Mucosa of rectum (tissue), 2 donors: ENCODE results near the gene IGFL1.
"Not testable (repeated sequence)": the region's sequence is repeated elsewhere in the genome, so short reads cannot be mapped to it uniquely, and the experiment has no call there.

Experiments
- H3K27ac ChIP-seq, 2 donors: one replicate each; pipeline ENCODE4 v1.7.0; 2013; ENCODE audit warnings: inconsistent platforms in 2 of 2, low read depth in 2 of 2, low read length in 2 of 2
- H3K27me3 ChIP-seq, 2 donors: one replicate each; pipeline ENCODE4 v1.7.0; 2013; ENCODE audit warnings: low read length in 2 of 2; ENCODE audit not compliant: control insufficient read depth in 2 of 2, insufficient read depth in 2 of 2
- H3K36me3 ChIP-seq, 2 donors: one replicate each; pipeline ENCODE4 v1.7.0; 2013; ENCODE audit warnings: low read length in 2 of 2; ENCODE audit not compliant: control insufficient read depth in 2 of 2, insufficient read depth in 2 of 2
- H3K4me1 ChIP-seq, 2 donors: one replicate each; pipeline ENCODE4 v1.7.0; 2013; ENCODE audit warnings: low read length in 2 of 2, mild to moderate bottlenecking in 1 of 2; ENCODE audit not compliant: control insufficient read depth in 2 of 2, insufficient read depth in 2 of 2
- H3K4me3 ChIP-seq, 2 donors: one replicate each; pipeline ENCODE4 v1.7.0; 2013; ENCODE audit warnings: low read length in 2 of 2
- H3K9ac ChIP-seq, 2 donors: one replicate each; pipeline ENCODE4 v1.7.0; 2013; ENCODE audit warnings: low read length in 2 of 2, low read depth in 1 of 2, mild to moderate bottlenecking in 1 of 2
- H3K9me3 ChIP-seq, 2 donors: one replicate each; pipeline ENCODE4 v1.7.0; 2013; ENCODE audit warnings: low read length in 2 of 2; ENCODE audit not compliant: control insufficient read depth in 2 of 2
- donor health status: healthy.
- donor health status: Normal muscosa, but diverticular disease.

Gene IGFL1

DNA sequence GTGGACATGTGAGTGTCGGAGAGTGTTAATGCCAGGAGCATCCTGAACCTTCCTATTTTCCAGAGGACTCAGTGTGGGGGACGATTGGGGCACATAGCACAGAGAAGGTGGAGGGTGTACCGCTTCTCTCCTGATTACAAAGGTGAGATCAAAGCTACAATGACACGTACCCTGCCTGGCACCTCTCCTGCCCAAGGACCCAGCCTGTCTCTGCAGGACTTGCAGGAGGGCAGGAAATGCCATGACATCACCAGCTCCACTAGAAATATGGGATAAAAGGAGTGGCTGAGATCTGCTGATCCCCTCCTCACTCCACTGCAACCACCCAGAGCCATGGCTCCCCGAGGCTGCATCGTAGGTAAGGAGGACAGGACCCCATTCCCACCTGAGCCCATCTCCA, at the start of gene IGFL1:
TSS of gene IGFL1 (plus strand) at position 301 of the 400 bp plus-strand sequence. CDS start at position 334, 33 bp downstream.
- H3K27me3 ChIP-seq: peaks cover 0 to 15% of the 10 kb centered on the region in 2 donors
- H3K27ac ChIP-seq: no peak within 1 kb of the TSS

GRCh38 chr19:46180701-46181387, 48.7 kb upstream of the IGFL1 start:
- Histone ChIP-seq H3K9ac (no peak overlapping the region), H3K36me3 (no peaks in the 10 kb centered on the region), H3K27ac (no peak overlapping the region), H3K9me3 (no peaks in the 10 kb centered on the region), H3K4me1 (no peaks in the 10 kb centered on the region), H3K27me3 (peaks cover 3% of the 10 kb centered on the region in 2 donors), H3K4me3 (no peak overlapping the region)

More for the DNA sequence above, at the start of gene IGFL1:
- no peak within 1 kb of the TSS for H3K4me3 ChIP-seq
- H3K36me3 ChIP-seq: no peaks in the 10 kb centered on the region
- H3K9me3 ChIP-seq: no peaks in the 10 kb centered on the region
- H3K4me1 ChIP-seq: no peaks in the 10 kb centered on the region
- H3K9ac ChIP-seq: no peak within 1 kb of the TSS

DNA sequence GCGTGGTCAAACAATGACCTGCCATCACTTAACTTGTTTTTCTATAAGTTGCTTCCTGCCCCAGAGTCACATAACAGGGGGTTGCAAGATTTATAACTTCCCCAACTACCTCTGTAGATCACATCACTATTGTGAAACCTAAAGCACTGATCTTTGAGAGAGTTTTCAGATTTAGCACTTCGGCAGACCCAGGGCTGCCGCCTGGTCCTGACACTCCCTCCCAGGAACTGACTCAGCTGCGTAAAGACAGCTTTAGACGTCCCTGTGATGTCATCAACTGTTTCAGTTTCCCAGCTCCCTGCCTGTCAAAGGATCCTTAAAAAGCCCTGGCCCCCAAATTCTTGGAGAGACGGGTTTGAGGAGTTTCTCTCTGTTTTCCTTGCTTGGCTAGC, 48.2 kb upstream of the IGFL1 start:
- Histone ChIP-seq H3K9me3 (no peaks in the 10 kb centered on the region), H3K27me3 (peaks cover 3% of the 10 kb centered on the region in 2 donors), H3K9ac (no peak overlapping the region), H3K4me1 (no peaks in the 10 kb centered on the region), H3K27ac (no peak overlapping the region), H3K36me3 (no peaks in the 10 kb centered on the region), H3K4me3 (no peak overlapping the region)

DNA sequence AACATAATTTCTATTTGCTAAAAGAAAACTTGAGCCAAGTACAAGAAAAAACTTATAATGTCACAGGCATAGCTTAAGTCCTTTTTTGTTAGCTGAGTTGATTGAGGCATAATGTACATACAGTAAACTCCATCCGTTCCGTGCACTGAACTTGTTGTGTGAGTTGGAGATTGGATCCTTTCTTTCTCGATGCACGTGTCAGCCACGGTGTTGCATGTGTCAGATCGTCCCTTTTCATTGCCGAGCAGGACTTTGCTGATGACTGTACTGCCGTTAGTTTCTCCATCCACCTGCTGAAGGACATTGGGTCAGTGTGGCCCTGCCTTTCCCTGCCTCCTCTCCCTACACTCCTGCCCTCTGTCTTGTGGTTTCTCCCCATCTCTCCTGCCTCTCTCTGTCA, 47.1 kb upstream of the IGFL1 start:
- no peak overlapping the region for H3K9ac ChIP-seq
- H3K27me3 ChIP-seq: peaks cover 3% of the 10 kb centered on the region in 2 donors
- H3K4me3 ChIP-seq: no peak overlapping the region
- no peaks in the 10 kb centered on the region for H3K9me3 ChIP-seq
- H3K4me1 ChIP-seq: no peaks in the 10 kb centered on the region
- H3K36me3 ChIP-seq: no peaks in the 10 kb centered on the region
- H3K27ac ChIP-seq: no peak overlapping the region

GRCh38 chr19:46184775-46185710, 44.5 kb upstream of the IGFL1 start:
- not testable (repeated sequence) for H3K4me3 ChIP-seq, H3K36me3 ChIP-seq, H3K27ac ChIP-seq, H3K4me1 ChIP-seq, H3K9ac ChIP-seq, H3K9me3 ChIP-seq
- peaks cover 7 to 16% of the 10 kb centered on the region in 2 donors for H3K27me3 ChIP-seq

- H3K4me1 ChIP-seq: no peaks in the 10 kb centered on the region
- H3K4me3 ChIP-seq: no peak overlapping the region
- H3K27me3 ChIP-seq: peaks cover 7 to 16% of the 10 kb centered on the region in 2 donors
- no peak overlapping the region for H3K9ac ChIP-seq
- H3K36me3 ChIP-seq: no peaks in the 10 kb centered on the region
- H3K9me3 ChIP-seq: no peaks in the 10 kb centered on the region
- no peak overlapping the region for H3K27ac ChIP-seq
Observed at GRCh38 chr19:46186101-46186716, 43.3 kb upstream of the IGFL1 start.

DNA sequence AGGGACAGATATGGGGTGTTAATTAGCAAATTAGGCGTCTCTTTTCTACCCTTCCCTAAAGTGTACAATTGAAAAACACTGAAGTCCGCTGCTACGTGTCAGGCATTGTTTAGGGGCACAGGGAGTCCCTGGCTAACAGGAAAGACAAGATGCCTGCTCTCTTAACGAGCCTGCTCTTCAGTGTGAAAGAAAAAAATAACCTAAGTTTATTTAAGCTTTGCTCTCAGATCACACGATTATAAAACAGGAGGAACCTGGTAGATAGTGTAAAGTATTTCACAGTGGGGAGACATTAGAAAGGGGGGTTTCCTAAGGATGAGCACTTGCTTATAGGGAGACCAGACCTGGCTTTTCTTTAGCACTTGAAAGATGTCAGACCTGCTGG, 42.8 kb upstream of the IGFL1 start:
- no peak overlapping the region for H3K27ac ChIP-seq
- H3K9ac ChIP-seq: no peak overlapping the region
- H3K9me3 ChIP-seq: no peaks in the 10 kb centered on the region
- peaks cover 7 to 16% of the 10 kb centered on the region in 2 donors for H3K27me3 ChIP-seq
- no peaks in the 10 kb centered on the region for H3K4me1 ChIP-seq
- no peak overlapping the region for H3K4me3 ChIP-seq
- no peaks in the 10 kb centered on the region for H3K36me3 ChIP-seq

DNA sequence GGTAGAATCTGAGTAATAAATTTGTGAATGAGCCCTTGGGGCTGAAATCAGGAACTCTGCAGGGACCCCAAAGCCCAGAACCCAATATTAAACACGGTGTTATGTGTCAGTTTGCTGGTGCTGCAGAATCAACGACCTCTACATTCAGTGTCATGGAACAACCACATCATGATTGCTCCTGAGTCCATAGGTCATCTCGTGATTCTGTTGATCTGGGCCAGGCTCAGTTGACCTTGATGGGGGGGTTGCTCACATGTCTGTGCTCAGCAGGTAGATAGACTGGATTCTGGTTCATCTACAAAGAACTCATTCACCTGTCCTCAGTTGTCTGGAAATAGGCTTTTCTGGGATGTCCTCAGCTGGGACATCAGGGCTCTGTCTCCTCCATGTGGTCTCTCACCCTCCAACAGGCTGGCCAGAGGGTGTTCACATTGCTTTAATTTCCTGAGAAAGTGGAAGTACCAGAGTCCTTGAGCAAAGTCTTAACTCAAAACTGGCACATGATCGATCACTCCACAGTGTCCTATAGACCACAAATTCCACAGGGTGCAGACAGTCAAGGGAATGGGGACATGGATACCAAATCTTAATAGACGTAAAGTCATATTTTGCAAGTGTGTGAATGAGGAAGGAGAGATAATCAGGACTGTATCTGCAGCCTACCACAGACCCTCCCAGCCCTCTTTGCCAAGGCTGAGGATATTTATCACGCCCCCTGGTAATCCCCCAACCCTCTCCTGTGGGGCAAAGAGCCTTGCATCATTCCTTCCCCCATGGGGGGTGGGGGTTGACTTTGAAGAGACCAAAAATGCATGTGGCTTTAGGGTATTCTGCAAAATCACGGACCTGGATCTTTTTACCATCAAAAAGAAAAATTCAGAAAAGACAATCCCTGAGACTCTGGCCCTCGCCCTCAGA, 39.3 kb upstream of the IGFL1 start:
- no peak overlapping the region for H3K4me3 ChIP-seq
- no peaks in the 10 kb centered on the region for H3K4me1 ChIP-seq
- no peak overlapping the region for H3K27ac ChIP-seq
- no peaks in the 10 kb centered on the region for H3K36me3 ChIP-seq
- peaks cover 13% of the 10 kb centered on the region in 2 donors for H3K27me3 ChIP-seq
- H3K9ac ChIP-seq: no peak overlapping the region
- no peaks in the 10 kb centered on the region for H3K9me3 ChIP-seq

DNA sequence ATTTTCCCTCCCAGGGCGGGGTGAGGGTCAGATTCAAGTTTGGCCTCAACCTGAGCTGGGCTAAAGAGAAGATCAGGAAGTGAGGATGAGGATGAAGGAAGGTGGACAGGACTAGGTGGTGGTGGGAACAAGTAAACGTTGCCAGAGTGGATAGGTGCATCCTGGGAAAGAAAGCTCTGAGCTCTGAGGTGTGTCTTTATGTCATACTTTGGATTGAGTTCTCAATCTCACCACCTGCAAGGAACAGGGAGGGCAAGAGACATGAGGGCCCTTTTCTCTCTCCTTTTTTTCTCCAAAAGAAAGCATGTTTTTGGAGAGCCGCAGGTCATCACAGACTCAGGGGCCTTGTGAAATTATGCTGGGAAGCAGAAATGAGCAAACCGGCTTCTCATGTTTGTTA, 38.2 kb upstream of the IGFL1 start:
- no peak overlapping the region for H3K4me3 ChIP-seq
- no peak overlapping the region for H3K9ac ChIP-seq
- H3K4me1 ChIP-seq: no peaks in the 10 kb centered on the region
- no peaks in the 10 kb centered on the region for H3K9me3 ChIP-seq
- no peaks in the 10 kb centered on the region for H3K36me3 ChIP-seq
- H3K27me3 ChIP-seq: peaks cover 13% of the 10 kb centered on the region in 2 donors
- H3K27ac ChIP-seq: no peak overlapping the region
